Immature natural killer cell (primary cell): ENCODE measurements around the gene LGR4. TPM values are rescaled to one million over a fixed set of nuclear protein-coding genes. Genes with fewer than 3 reads are reported as not detected.

Experiments used
- DNase-seq, 3 donors: peaks; one replicate each; pipeline ENCODE4 v3.0.0; 2022; ENCODE audit warnings: mixed read lengths in 1 of 3
- H3K27ac Mint-ChIP-seq, 6 donors: one replicate each; pipeline ENCODE4 v1.8.0; 2020; ENCODE audit warnings: mixed read lengths in 6 of 6, mild to moderate bottlenecking in 5 of 6, inconsistent platforms in 4 of 6, moderate library complexity in 3 of 6
- H3K27me3 Mint-ChIP-seq, 3 donors: one replicate each; pipeline ENCODE4 v1.8.0; 2020 to 2021; ENCODE audit warnings: low read depth in 3 of 3, mild to moderate bottlenecking in 3 of 3, mixed read lengths in 3 of 3, moderate library complexity in 3 of 3, inconsistent platforms in 1 of 3
- H3K36me3 Mint-ChIP-seq, 3 donors: one replicate each; pipeline ENCODE4 v1.8.0; 2020; ENCODE audit warnings: mixed read lengths in 3 of 3, inconsistent platforms in 2 of 3, mild to moderate bottlenecking in 2 of 3
- H3K4me1 Mint-ChIP-seq, 2 donors: one replicate each; pipeline ENCODE4 v1.8.0; 2020; ENCODE audit warnings: inconsistent platforms in 2 of 2, mild to moderate bottlenecking in 2 of 2, mixed read lengths in 2 of 2, moderate library complexity in 1 of 2
- H3K4me3 Mint-ChIP-seq, 5 donors: one replicate each; pipeline ENCODE4 v1.8.0; 2020; ENCODE audit warnings: mild to moderate bottlenecking in 5 of 5, mixed read lengths in 5 of 5, inconsistent platforms in 3 of 5, moderate library complexity in 3 of 5
- H3K9me3 Mint-ChIP-seq, 6 donors: one replicate each; pipeline ENCODE4 v1.8.0; 2020; ENCODE audit warnings: mild to moderate bottlenecking in 6 of 6, mixed read lengths in 6 of 6, inconsistent platforms in 4 of 6, moderate library complexity in 3 of 6
- polyA plus RNA-seq, 3 donors: library from polyadenylated mRNA; unstranded; fragments of 300-500 nt; fragmentation: Illumina TruSeq; gene quantifications; one replicate each; pipeline ENCODE4 v1.2.3, GENCODE V29; 2021

LGR4 gene
- polyA plus RNA-seq, 3 donors from 2014 or later: 0.51 TPM; not detected in 2

DNA sequence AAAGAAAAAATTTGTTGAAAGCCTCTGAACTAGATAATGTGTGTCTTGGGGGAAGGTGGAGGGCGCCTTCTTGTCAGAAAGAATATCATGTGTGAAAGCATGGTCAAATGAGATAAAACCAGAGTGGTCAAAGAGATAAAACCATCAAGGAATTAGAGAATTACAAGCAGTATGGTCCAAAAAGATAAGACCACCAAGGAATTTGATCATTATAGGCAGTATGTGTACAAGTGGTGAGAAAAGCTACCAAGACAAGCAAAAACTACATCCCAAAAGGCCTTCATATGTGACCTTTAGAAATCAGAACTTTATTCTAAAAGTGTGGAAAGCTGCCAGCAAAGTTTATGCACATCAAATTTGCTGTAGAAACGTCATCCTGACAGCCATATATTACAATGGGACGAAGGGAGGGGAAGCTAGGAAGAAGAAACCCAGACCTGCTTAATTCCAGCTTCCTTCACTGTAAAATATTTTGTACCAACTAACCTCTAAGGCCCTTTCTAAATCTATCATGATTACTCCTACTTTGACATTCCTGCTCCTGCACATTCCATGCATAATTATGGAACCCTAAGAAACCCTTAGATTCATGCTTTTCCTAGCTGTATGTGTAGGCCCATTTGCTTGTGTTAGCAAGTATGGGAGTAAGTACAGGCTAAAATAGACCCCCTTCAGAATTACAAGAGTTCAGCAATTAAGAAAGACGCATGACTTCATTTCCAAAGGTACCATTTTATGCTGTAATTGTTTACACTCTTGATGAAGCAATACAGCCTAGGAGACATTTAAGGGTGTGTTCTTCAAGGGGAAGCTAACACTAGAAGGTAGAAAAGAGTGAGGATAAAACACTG is 51.6 kb downstream of the LGR4 start:
- peaks cover 0 to 2% (median 1%) of the 10 kb centered on the region in 3 donors for H3K27me3 Mint-ChIP-seq
- no peak overlapping the region for H3K27ac Mint-ChIP-seq
- no peak for DNase-seq
- no peaks in the 10 kb centered on the region for H3K36me3 Mint-ChIP-seq
- peaks cover 0 to 2% (median 0%) of the 10 kb centered on the region in 6 donors for H3K9me3 Mint-ChIP-seq
- no peaks in the 10 kb centered on the region for H3K4me1 Mint-ChIP-seq
- no peak overlapping the region for H3K4me3 Mint-ChIP-seq

GRCh38 chr11:27420217-27420616 is 52.4 kb downstream of the LGR4 start:
- DNase-seq: no peak
- Mint-ChIP-seq H3K36me3 (no peaks in the 10 kb centered on the region), H3K27ac (no peak overlapping the region), H3K4me1 (no peaks in the 10 kb centered on the region), H3K9me3 (peaks cover 0 to 2% (median 0%) of the 10 kb centered on the region in 6 donors), H3K4me3 (no peak overlapping the region), H3K27me3 (peaks cover under 1 to 2% (median 1%) of the 10 kb centered on the region in 3 donors)

GRCh38 chr11:27418356-27418755 is 54.2 kb downstream of the LGR4 start:
- Mint-ChIP-seq H3K36me3 (no peaks in the 10 kb centered on the region), H3K4me3 (no peak overlapping the region), H3K27ac (no peak overlapping the region), H3K27me3 (peaks cover 0 to 2% (median 1%) of the 10 kb centered on the region in 3 donors), H3K4me1 (no peaks in the 10 kb centered on the region), H3K9me3 (peaks cover 0 to 2% (median 0%) of the 10 kb centered on the region in 6 donors)
- no peak for DNase-seq

- no peak overlapping the region for H3K27ac Mint-ChIP-seq
- no peak for DNase-seq
- peaks cover 0 to 2% (median 1%) of the 10 kb centered on the region in 3 donors for H3K27me3 Mint-ChIP-seq
- H3K36me3 Mint-ChIP-seq: no peaks in the 10 kb centered on the region
- no peaks in the 10 kb centered on the region for H3K4me1 Mint-ChIP-seq
- no peak overlapping the region for H3K4me3 Mint-ChIP-seq
- H3K9me3 Mint-ChIP-seq: peaks cover 0 to 2% (median 0%) of the 10 kb centered on the region in 6 donors
Measured at GRCh38 chr11:27416568-27417176, 55.9 kb downstream of the LGR4 start.

DNA sequence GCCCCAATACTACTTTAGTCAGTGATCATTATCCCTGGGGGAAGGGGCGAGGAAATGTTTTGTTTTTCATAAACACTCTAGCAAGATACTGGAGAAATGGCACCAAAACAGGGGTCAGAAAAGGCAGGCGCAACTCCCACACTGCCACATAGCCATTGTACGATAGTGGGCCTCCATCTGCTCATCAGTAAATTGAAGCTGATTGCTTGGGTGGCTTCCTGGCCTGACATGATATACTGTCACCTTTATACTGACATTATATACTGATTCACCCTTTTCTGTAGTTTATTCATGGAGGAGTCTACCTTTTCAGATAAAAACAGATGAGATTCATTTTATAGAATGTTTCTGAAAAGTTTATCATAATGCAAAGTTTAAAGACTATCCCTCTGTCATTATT is 57.9 kb downstream of the LGR4 start:
- Mint-ChIP-seq H3K27me3 (peaks cover 0 to 2% (median under 1%) of the 10 kb centered on the region in 3 donors), H3K27ac (no peak overlapping the region), H3K4me3 (no peak overlapping the region), H3K9me3 (peaks cover 0 to under 1% (median 0%) of the 10 kb centered on the region in 6 donors), H3K4me1 (no peaks in the 10 kb centered on the region), H3K36me3 (no peaks in the 10 kb centered on the region)
- DNase-seq: no peak

GRCh38 chr11:27413218-27413617 is 59.4 kb downstream of the LGR4 start:
- Mint-ChIP-seq H3K4me3 (no peak overlapping the region), H3K27ac (no peak overlapping the region), H3K9me3 (no peaks in the 10 kb centered on the region), H3K4me1 (no peaks in the 10 kb centered on the region), H3K36me3 (no peaks in the 10 kb centered on the region), H3K27me3 (peaks cover 0 to 2% (median 0%) of the 10 kb centered on the region in 3 donors)
- DNase-seq: no peak

- no peak overlapping the region for H3K27ac Mint-ChIP-seq
- no peaks in the 10 kb centered on the region for H3K9me3 Mint-ChIP-seq
- DNase-seq: no peak
- H3K4me3 Mint-ChIP-seq: no peak overlapping the region
- no peaks in the 10 kb centered on the region for H3K4me1 Mint-ChIP-seq
- peaks cover 0 to 2% (median 0%) of the 10 kb centered on the region in 3 donors for H3K27me3 Mint-ChIP-seq
- no peaks in the 10 kb centered on the region for H3K36me3 Mint-ChIP-seq
Measured at GRCh38 chr11:27412192-27412691, 60.3 kb downstream of the LGR4 start.

GRCh38 chr11:27411328-27411727 is 61.3 kb downstream of the LGR4 start:
- Mint-ChIP-seq H3K27me3 (peaks cover 0 to 2% (median 0%) of the 10 kb centered on the region in 3 donors), H3K36me3 (no peaks in the 10 kb centered on the region), H3K9me3 (no peaks in the 10 kb centered on the region), H3K4me3 (no peak overlapping the region), H3K4me1 (no peaks in the 10 kb centered on the region), H3K27ac (no peak overlapping the region)
- DNase-seq: no peak

DNA sequence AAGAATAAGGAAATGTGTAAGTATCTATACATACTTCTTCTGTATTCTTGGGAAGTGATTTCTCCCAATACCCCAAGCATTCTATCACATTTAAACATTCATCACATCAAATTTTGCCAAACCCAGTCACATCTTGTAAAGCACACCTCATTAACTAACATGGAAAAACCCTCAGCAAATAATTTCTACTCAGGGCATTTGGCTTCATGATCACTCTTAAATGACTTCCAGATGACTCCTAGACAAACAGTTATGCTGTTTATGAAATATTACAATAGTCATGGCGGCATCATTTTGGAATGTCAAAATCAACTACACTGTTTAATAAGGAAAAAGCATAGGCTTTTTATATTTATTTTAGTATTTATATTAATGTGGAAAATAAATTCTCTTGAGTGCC is 62.3 kb downstream of the LGR4 start:
- no peak overlapping the region for H3K27ac Mint-ChIP-seq
- no peaks in the 10 kb centered on the region for H3K36me3 Mint-ChIP-seq
- no peaks in the 10 kb centered on the region for H3K27me3 Mint-ChIP-seq
- no peak for DNase-seq
- H3K4me3 Mint-ChIP-seq: no peak overlapping the region
- no peaks in the 10 kb centered on the region for H3K4me1 Mint-ChIP-seq
- H3K9me3 Mint-ChIP-seq: no peaks in the 10 kb centered on the region

- Mint-ChIP-seq H3K9me3 (no peaks in the 10 kb centered on the region), H3K4me3 (no peak overlapping the region), H3K4me1 (no peaks in the 10 kb centered on the region), H3K36me3 (no peaks in the 10 kb centered on the region), H3K27ac (no peak overlapping the region), H3K27me3 (peaks cover 0 to under 1% (median 0%) of the 10 kb centered on the region in 3 donors)
- no peak for DNase-seq
Measured at GRCh38 chr11:27409742-27410141, 62.8 kb downstream of the LGR4 start.

GRCh38 chr11:27409049-27409448 is 63.5 kb downstream of the LGR4 start:
- Mint-ChIP-seq H3K9me3 (no peaks in the 10 kb centered on the region), H3K36me3 (no peaks in the 10 kb centered on the region), H3K4me1 (no peaks in the 10 kb centered on the region), H3K4me3 (no peak overlapping the region), H3K27ac (no peak overlapping the region), H3K27me3 (peaks cover 0 to 6% (median 0%) of the 10 kb centered on the region in 3 donors)
- no peak for DNase-seq

DNA sequence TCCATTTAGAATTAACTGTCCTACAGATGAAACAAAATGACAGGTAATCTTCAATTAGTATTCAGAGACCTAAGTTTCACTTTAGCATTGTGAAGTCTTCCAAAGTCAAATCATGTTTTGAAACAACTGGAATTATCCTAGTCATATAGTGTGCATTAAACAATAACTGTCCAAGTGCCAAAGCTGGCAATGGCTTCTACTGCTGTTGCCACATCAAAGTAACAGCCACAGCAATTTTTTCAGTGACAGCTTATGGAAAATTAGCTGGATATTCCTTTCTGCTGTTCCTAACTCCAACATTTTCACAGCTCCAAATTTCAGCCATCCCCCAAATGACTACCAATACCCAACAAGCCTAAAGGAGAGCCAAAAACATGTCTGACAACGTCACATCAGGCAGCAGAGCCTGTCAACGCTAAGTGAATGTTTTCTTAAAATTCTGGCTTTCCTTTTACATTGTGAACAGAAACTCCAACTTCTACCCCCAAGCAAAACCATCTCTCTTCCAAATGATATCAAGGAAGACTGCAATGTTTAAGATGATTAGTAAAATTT is 64.3 kb downstream of the LGR4 start:
- Mint-ChIP-seq H3K4me3 (no peak overlapping the region), H3K27ac (no peak overlapping the region), H3K36me3 (no peaks in the 10 kb centered on the region), H3K9me3 (no peaks in the 10 kb centered on the region), H3K27me3 (peaks cover 0 to 6% (median 0%) of the 10 kb centered on the region in 3 donors), H3K4me1 (no peaks in the 10 kb centered on the region)
- DNase-seq: no peak

DNA sequence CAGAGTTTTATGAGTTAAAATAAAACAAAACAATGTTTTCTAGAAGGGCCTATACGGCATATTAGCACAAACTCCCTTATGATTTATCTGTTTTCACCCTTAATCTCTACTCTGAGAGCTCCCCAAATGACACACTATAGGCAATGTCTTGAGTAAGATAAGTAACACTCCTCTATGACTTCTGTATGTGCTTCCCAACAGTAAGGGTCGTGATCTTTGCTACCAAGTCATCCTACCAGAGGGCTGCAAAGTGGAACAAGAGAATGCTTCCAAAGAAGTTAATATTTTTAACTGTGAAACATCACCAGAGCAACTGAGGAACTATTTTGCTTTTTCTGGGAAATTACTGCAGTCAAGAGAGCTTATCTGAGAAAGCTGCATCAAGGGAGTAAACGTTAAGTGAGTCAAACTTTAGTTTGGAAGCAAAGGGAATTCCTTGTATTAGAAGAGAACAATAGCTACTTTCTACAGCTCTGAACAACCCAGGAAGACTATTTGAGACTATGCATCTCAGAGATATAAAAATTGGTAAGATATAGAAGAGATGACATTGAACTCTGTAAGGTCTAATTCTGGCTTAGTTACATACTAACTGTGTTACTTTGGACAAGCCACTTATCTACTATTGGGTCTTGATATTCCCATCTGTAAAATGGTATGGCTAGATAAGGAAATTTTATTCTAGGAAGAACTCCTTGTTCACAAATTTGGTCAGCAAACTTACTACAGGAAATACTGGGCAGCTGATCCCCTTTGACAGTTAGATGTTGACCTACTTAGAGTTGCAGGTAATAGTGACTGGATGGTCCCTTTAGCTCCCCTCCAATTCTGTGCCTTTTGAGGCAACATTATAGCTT is 65.9 kb downstream of the LGR4 start:
- Mint-ChIP-seq H3K36me3 (no peaks in the 10 kb centered on the region), H3K4me1 (no peaks in the 10 kb centered on the region), H3K27ac (no peak overlapping the region), H3K27me3 (peaks cover 0 to 6% (median 0%) of the 10 kb centered on the region in 3 donors), H3K9me3 (no peaks in the 10 kb centered on the region), H3K4me3 (no peak overlapping the region)
- no peak for DNase-seq
